CD4-positive, alpha-beta T cell treated with Interleukin-6 at 100 ng/mL for 8 hours (primary cell): ENCODE data around the gene PAX2.

Source experiments
- DNase-seq: peaks from one replicate; pipeline ENCODE4 v3.0.0-alpha.2; 2020; ENCODE audit warnings: mixed read lengths, low spot score

Gene PAX2

DNA sequence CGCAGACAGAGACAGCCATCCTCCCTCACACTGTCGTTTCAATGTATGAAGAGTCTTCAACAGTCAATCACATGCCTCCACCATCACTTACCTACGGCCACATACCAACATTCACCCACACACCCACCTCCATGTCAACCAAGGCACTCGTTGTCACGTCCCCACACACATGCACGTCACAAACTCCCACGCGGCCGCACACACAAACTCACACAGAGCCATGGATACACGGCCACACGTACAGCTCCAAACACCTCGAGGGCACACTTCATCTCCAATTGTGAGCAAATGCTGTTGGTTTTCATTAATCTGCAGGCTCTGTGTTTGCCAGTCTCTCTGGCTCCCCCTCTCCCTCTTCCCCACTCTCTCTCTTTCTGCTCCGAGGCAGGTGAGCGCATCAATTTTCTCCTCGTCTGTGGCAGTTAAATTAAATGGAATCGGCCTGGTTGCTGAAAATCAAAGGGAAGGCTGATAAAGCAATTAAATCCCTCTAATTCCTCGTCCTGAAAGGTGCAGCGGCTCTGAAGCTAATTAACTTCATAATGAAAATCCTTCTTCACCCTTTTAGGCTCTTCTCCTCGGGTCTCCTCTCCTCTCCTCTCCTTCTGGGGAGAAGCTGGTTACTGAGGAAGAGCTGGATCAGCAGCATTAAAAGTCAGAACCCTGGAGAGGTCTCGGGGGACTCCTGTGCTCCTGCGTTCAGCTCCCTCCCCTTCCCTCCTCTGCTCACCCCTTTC, 113.5 kb downstream of the PAX2 start:
- DNase-seq, result no peak

DNA sequence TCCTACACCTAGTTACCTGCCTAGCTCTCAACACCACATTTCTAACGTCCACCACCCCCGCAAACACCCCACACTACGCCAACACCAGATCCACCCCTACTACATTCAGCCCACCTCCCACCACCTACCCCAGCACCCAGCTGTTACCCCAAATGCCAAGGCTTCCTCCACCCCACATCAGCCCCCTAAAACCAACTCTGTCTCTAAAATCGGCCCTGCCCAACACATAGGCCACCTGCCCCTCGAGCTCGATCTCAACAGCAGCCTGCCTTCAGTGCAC, 114.0 kb downstream of the PAX2 start:
- DNase-seq, result no peak

DNA sequence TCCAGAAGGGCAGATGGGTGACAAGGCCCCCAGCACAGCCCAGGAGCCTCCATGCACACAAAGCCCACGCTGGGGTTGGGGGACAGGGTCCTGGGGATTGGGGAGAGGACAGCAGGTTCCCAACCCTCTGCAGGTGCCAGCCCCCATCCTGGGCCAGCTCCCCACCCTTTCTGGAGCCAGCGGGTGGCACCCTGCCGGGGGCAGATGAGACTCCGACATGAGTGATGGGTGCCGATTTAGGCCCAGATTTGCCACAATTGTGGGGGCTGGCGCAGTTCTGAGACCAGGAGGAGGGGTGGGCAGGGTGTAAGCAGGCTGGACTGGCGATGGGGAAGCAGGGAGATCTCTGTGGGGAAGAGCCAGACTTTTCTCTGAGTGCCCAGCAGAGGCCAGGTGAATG, 118.1 kb downstream of the PAX2 start:
- no peak for DNase-seq

DNA sequence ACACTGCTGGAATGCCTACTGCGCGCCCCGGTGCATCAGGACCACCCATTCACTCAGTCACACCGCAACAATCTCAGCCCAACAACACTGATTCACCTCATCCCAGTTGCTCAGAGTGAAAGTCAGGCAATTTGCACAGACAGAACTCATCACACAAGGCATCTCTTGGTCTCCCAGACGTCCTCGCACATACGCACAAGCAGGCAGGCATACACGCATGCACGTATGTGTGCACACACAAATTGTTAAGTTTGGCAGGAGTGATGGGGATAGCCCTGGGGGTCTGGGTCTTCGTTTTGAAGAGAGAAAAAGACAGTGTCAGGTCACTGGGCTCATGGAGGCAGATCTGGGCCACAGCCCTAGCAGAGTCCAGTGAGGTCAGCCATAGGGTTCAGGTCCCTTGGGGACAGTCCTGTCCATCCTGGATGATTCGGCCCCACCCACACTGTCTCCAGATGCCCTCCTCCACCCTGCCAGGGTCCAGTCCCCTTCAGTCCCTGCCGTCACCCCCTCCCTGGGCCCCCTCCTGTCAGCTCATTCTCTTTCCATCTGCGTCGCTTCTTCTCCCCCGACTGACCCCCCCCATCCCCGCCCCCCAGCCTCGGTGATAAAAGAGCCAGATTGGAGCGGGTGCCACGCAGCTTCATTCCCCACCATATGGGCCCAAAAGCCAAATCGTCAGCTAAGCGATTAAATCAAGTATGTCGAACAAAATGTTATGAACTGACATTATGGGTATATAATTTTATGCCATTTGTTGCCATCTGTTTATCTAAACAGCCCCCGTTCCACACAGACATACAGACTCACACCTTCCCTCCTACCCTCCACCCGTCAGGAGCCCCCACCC, 118.9 kb downstream of the PAX2 start:
- DNase-seq, result no peak

DNA sequence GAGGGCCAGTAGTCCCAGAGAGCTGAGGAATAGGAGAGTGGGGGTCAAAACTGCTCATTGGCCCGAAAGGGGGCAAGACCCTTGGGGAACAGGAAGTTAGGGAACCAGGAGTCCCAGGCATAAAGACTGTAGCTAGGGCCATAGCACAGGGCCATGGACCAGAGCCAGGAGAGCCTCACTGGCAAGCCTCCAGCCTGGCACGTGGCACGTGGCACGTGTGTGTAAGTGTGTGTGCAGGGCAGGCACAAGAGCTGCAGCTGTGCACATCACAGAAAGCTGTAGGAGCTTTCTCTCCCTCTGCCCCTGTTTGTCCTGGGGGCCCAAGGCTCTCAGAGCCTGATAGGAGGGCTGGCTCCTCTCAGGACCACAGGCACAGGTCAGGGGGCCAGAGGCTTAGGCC, 119.6 kb downstream of the PAX2 start:
- no peak for DNase-seq

DNA sequence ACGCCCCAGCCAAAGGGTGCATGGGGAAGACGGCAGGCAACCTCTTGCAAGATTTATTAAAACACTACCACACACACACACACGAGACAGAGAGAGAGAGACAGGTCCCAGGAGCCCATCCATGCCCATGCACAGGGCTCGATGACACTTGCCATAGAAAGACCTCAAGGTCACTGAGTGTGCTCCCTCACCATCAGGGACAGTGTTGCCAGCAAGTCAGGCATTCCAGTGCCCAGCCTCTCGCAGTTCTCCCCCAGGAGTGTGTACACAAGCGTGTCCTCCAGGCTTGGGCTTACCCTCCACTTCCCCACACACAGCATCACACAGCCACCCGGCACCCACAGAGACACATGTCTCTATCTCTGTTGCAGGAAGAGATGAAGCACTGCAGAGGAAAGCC, 120.6 kb downstream of the PAX2 start:
- DNase-seq, result no peak

DNA sequence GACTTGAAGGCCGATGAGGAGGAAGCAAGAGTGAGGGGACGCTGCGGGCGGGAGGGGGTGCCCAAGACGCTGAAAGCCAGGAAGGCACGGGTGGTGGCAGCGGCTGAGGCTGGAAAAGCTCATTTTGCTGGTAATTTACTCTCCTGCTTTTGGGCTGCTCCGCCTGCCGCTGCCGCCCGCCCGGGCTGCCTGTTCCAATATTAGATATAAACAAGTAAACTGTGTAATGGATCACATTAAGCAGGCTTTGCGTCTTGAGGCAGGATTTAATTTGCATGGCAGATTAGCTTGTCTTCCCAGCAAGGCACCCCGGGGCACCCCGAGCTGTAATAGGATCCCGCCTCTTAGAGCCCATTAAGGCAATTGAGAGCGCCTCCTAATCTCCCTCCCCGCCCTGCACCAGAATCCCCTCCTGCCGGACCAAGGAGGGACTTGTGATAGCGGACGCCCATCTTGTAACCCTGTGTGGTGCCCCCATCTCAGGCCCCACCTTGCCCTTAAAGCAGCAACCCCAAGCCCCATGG, 121.3 kb downstream of the PAX2 start:
- no peak for DNase-seq

DNA sequence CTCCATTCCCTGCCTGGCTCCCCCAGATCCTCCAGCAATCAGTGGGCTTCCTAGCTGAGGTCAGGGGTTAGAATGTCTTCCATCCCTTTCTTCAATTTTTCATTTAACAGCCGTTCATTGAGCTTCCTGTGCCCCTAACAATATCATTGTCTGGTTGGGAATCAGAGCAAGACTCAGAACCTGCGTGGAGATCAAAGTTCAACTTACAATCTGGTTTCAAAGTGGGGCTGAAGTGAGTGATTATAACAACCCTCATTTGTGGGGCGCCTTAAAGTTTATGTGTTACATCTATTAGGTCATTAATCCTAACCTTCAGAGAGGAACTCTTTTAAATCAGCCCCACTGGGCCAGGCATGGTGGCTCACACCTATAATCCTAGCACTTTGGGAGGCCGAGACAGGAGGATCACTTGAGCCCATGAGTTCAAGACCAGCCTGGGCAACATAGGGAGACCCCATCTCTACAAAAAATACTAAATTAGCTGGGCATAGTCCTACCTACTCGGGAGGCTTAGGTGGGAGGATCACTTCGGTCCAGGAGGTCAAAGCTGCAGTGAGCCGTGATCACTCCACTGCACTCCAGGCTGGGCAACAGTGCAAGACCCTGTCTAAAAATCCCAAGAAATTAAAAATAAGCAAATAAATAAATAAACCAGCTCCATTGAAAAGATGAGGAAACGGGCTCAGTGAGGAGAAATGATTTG, 122.0 kb downstream of the PAX2 start:
- DNase-seq, result no peak

DNA sequence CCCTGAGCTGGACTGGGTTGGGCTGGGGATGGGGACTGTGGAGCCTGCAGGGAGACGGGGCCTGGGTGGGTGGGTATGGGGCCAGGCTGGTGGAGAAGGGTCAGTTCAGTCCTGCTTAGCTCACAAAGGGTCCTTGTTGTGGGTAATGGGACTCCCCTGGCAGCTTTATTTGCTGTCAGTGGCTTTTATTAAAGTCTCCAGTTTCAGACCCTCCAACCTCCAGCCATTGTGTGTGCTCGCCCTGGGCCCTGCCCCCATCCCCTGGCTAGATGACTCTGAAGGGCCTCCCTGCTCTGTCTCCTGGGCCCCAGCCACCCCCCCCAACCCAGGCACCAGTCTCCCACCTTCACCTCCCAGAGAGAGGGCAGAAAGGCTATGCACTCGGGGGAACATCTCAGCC, 123.0 kb downstream of the PAX2 start:
- no peak for DNase-seq

DNA sequence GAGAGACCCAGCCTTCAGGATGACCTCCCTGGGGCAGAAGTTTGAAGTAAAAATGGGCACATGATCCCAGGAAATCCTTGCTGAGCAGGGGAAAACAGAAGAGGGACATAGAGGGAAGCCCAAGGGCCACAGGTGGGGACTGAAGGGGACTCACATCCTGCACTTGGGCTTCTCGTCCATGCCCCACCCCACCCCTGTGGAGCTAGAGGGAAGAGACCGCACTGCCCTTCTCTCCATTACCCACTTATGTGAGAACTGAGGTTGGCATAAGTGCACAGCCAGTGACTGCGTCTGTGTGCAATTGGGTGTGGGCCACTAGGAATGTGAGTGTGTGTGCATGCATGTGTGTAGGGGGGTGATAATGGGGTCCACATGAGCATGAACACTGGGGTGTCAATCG, 124.0 kb downstream of the PAX2 start:
- no peak for DNase-seq

DNA sequence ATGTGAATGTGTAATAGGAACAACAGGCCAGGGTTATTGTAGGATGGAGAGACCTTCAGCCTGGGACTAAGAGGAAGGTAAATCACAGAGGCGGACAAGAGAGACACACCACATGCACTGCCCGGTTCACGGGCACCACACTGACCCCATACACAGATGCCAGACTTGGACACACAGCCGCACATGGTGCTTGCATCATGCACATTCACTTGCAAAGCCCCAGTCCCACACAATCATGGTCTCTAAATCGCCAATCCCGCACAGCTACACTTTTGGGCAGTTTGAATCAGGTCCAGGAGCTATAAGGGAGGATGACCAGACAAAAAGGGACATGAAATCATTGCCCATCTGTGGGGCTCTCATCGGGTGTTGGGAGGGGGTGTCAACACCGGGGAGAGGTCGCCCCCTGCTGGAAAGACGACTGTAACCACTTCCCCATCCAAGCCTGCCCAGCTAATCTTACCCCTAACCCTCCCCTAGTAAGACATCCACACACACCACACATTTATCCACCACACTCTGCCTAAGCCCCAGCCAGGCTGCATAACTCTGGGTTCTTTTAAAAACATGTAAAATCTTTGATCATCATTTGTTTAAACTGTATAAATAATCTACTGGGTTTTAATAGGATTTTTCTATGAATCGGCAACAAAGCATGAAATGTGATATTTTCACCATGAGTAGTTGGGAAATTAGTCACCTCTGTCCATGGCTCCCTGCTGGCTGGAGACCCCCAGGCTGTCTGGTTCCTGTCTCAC, 126.8 kb downstream of the PAX2 start:
- DNase-seq, result peak; percentile 18

DNA sequence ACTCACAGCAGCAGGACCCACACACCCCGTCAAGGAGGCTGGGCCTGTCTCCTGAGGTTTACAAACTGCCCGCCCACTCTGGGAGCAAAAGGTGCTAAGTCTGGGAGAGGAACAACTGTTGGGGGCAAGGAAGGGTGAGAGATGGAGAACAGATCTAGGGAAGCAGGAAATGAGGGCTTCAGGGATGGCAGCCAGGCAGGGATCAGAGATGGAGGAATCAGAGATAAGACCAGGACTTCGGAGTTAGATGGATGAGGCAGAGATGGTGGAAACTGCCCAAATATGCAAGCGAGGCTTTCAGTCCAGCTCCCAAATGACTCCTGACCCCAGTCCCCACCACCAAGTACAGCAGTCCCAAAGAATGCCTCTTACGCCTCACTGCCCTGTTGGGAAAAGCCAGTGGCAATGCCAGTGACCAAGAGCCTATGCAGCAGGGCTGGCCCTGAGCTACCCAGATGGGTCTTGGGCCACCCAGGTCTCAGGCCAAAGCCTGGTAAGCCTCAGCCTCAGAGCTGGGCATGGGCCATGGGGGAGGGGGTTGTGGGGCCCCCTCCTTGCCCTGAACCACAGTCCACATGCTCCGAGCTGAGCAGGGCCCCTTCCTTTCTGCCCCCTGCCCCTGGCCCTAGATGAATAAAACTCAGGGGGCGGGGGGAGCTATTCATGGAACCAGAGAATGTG, 127.9 kb downstream of the PAX2 start:
- DNase-seq, result no peak

DNA sequence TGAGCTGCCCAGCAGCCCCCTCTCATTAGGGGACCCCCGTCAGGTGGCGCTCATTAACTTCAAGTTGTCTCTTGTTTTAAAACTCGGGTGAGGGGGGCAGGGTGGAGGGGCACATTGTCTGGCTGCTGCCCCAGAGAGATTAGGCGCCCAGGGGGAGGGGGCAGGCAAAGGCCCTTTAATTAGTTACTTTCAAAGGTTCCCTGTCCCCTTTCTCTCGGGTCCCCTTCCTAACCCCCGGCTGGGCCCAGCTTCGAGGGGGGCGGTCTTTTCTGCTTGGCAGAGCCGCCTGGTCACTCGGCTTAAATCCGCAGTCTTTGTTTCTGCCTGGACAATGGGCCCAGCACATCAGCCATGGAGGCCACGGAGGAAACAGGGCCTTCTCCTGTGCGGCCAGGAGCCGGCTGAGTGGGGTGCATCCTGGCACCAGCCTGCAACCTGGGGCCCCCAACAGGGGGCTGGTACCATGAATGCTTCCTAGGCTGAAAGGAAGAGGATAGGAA, 128.5 kb downstream of the PAX2 start:
- no peak for DNase-seq

DNA sequence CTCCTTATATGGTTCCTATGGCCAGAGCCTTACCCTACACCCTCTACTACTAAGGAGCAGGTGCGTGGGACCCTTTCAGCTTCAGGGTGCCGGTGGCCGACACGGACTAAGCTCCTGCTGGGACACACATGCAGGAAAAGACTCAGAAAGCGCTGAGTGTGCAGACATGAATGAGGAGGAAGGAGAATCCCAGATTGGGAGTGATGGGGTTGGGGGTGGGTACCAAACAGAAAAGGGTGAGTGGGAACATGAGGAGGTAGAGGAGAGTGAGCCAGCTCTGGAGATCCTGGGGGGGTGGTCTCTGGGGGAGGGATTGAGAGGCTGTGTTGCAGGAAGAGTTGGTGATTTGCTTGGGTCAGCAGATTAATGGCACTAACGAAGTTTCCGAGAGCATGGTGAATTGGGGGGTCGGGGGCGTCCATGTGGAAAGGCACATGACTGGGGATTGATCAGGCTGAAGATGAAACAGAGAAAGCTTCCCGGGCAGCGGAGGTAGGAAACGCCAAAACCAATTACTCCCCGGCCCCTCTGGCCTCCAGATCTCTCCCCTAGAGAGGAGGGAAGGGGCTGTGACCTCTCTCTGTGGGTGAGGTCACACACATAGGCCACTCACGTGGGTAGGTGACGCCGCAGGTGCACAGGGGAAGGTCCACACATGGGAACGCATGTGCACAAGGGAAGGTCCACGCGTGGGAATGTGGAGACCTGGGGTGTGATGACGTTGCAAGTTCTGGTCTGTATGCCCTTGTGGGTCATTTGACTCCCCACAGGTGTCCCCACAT, 129.5 kb downstream of the PAX2 start:
- DNase-seq, result no peak

DNA sequence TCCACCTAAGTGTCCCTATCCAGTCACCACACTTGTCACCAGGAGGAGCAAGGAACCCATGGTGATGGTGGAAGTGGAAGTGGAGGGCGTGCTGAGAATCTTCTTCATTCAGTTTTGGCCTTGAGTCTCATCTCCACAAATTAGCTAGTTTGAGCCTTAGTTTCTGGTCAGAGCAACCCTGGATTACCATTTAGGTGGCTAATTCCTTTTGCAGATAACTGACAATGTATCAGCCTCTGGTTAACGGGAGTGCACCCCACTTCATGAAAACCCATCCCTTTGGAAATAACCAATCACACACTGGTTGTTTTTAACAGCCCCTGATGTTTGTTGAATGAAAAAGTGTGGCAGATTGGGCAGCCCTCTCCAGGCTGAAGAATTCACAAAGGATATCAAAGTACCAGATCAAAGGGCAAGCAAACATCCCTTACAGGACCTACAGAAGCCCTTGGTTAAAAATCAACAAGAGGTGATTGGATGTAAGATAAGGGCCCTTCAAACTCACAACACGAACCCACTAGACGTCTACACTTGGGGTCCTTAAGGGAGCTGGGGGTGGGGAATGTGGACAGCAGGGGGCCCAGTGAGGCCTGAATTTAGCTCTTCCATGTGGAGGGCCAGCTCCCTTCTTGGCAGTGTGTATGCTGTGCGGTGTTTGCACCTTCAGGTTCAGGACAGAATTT, 130.2 kb downstream of the PAX2 start:
- no peak for DNase-seq

DNA sequence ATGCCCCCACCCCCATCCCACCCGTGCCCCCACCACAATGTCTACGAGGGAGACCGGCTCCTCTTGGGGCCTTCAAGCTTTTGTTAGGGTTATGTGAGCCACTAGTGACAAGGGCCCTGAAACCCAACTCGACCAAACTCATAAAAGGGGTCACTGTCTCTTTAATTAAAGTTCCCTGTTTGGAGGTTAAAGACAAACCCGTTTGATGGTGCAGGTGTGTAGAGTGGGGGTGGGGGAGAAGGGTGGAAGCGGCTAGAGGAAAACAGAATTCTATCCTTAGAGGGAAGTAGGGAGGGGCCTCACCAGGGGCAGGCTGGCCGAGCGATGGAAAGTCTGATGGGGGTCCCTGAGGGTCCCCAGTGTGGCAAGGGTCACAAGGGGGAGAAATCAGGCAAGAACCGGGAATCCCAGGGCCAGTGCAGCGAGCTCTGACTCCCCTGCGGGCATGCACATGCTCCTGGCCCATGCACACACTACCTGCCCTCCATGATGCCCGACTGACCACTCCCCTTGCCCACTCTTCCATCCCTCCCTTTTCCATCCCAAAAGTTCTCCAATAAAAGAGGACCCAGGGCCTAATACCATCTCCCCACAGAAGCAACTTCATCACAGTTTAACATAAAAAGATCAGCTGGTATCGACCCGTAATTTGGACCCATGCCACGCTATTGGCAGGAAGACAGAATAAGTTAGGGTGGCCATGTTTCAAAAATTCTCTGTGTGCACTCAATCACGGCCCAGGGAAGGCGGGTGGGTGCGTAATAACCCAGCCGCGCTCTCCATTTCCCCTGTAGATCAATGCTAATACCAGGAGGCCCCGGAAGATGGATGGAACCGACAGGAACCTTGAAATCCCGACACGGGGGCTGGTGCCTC, 131.4 kb downstream of the PAX2 start:
- no peak for DNase-seq

DNA sequence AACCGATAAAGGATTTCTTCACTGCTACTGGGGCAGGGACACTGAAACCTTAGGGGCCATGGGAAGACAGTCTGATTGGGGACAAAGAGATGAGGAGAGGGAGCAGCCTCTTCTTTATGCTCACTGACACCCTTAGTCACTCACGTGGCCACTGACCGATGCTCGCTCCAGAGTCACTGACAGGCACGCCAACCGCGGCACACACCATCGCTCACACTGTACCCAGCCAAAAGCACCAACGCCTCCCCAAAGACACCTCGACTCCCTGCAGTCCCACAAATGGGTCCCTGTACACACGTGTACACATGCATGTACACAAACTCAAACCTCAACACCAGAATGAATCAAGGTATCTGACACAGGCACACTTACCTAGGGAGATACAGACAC, 132.1 kb downstream of the PAX2 start:
- DNase-seq, result no peak

DNA sequence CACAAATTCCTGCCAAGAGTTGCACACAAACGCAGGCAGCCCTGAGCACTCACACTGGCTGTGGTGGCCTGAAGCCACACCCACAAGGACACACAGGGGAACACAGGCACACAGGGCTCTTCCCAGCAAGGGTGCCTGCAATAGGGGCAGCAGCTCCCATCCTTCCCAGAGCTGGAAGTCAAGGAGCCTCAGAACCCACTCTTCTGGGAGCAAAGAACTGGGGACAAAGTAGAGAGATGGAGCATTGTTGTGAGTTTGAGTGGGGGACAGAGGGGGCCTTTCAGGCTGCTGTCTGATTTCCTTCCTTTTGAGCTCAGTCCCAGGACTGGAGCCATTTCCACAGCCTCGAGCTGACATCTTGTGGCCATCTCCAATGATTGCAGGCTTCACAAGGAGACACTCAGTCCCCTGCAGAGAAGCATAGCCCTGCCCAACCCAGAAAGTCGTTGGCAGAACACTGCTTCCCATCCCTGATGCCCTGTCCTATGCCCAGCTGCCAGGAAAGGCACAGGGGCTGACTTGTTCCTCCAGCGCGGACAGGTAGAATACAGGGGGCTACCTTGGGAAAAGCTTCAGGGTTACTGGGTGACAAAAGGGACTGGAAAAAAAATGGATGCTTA, 133.0 kb downstream of the PAX2 start:
- DNase-seq, result no peak
